Stimulated activated CD8-positive, alpha-beta memory T cell treated with anti-CD3 and anti-CD28 coated beads, Interleukin-4, amount 100 ng/mL, for 48 hours (primary cell): Measurements from ENCODE around the gene AATK.

Source experiments
- DNase-seq: peaks from one replicate; pipeline ENCODE4 v3.0.0-alpha.2; 2020

The AATK gene

DNA sequence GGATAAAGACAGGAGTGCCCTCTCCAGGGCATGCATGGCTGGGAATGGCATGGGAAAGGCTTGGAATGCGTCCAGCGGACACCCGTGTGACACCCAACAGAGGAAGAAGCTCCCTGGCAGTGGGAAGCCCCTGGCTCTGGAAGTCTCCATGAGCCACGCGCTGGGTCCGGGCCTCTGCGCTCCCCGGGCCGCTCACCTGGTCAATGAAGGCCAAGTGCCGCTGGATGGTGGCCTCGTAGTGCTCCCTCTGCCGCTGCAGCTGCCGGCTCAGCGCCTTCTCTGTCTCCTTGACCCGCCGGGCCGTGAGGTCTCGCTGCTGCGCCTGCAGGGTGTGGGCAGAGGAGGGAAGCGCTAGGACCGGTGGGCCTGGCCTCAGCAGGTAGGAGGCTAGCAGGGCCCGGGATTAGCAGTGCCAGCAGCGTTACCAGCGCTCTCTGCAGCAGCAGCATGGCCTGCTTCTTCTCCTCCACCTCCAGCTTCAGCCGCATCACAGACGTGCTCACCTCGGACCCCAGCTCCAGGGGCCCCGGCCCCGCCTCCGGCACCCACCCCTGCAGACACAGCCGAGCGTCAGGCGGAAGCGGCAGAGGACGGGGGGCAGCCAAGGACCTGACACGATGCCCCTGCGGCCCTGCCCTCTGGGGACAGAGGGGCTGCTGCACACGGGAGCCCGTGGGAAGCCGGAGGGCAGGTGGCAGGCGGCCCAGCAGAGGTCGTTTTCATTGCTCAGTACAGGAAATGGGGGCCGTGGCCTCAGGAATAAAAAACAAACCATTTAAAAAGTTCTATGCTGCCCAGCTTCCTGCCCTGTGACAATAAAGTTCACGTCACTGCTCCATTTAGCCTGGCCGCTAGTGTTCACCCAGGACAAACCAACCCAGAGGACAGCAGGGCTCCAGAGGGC is 30.7 kb upstream of the AATK start:
- no peak for DNase-seq

DNA sequence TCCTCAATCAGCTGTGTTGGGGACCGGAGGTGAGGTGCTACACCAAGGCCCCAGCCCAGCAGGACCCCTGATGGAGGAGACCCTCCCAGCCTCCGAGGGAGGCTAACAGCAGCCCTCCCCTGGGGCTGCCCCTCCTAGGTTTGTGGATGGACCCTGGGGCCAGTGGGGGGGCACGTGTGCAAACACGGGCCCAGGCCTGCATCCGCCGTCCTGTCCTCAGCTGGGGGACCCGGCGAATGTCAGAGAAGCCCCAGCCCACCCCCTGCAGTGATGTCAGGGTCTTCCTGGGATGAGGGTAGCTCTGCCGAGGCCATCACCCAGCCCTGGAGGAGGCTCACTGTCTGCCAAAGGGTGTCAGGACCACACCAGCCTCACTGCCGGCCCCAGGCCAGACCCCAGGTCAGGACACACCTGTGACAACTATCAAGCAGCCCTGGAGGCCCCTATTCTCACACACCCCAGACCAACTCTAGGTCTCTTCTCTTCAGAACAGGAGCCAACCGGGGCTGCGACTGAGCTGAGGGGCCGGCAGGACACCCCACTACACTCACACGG is 30.0 kb upstream of the AATK start:
- DNase-seq = no peak

DNA sequence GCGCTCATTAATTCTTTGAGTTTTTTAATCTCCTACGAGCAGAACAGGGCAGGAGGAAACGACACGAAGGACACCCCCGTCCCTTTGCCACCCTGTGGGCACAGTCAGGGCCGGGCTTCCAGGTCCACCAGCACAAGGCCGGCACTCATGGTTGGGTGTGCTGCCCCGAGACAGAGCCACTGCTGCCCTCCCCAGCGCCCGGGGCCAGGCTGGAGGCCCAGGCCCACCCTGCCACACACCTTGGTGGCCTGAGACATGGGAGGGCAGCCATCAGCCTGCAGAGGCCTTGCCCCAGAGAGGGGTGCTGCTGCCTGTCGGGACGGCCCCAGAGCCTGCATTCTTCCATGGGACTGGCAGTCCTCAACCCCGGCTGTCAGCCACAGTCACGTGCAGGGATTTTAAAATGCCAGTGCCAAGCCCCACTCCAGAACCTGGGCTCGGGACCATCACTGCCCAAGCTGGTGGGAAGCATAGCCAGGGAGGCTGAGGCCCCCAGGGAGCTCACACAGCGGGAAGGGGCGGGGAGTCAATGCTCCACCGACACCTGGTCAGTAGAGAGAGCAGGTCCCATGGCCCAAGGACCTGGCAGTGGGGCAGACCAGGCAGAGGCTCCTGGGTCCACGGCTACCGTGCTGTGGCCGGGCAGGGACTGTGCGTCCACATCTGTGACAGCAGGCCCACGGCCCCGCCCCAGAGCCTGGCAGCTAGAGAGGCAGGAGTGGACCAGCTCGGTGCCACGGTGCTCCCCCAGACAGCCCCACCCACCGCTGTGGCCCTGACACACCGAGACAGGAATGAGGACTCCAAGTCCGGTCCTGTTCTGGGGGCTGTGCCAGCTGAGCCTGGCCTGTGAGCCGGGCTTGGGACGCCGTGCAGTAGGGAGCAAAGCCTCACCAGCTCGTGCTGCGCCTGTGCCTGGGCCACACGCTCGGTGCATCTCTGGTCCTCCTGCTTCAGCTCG is 29.2 kb upstream of the AATK start:
- DNase-seq = no peak

DNA sequence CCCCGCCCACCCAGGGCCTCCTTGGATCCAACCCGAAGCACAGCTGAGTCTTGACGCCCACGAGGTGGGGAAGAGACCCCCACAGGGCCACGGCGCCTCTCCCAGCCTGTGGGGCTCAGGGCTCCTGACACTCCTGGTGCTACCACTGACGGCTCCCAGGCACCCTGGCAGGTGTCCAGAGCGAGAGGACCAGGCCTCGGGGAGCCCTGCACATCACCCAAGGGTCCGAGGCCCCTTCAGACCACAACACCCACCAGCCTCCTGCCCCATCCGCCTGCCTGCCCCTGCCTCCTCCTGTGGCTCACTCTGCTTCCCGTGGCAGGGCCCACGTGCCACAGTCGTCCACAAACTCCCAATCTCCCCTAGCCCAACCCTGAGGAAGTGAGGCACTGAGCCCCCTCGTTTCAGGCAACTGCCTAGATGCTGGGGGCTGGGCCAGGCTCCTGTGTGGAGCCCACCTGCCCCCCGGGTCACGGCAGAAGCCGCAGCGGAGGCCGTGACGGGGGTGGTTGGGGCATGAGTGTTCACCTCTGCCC is 28.3 kb upstream of the AATK start:
- DNase-seq = no peak

DNA sequence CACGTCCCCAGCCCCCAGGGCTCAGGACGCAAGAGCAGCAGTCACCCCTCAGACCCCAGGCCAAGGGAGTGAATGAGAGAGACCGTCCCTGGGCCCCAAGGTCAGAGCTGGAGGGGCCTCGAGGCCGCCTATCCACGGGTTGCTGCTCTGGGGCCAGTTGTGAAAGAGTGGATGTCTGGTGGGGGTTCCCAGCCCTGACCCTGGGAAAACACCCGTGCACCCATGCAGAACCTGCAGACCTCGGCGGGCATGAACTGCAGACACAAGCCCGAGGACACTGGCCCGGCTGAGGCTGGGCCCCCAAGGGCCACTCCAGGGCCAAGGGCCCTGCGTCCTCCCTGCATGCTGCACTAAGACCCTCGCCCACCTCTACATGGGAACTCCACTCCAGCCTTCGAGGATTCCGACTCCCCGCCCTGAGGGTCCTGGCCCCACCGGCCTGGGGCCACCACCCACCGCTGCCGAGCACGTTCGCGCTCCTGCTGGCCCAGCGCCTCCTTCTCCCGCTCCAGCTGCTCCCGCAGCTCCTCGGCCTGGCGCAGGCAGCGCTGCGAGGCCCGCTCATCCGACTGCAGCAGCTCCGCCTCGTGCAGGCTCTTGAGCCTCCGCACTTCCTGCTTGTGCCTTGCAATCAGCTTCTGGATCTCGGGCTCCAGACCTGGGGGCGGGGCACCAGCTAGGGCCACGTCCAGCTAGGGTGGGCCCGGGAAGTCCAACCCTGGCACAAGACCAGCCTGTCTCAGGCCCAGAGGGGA is 27.6 kb upstream of the AATK start:
- no peak for DNase-seq

DNA sequence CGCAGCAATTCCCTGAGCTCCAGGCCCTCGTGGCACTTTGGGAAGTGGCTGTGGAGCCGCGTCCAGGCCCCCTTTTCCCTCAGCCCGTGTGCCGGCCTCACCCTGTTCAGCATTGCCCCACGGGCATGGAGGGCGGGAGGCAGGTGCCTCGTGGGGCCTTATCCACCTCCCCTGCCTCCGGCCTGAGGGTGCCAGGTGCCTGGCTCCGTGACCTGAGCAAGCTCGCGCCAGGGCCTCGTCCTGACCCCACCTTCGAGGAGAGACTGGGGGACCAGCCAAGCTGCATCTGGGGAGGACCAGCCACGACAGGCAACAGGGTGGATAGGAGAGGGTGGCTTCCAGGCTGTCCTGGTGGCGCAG is 27.0 kb upstream of the AATK start:
- DNase-seq = no peak

DNA sequence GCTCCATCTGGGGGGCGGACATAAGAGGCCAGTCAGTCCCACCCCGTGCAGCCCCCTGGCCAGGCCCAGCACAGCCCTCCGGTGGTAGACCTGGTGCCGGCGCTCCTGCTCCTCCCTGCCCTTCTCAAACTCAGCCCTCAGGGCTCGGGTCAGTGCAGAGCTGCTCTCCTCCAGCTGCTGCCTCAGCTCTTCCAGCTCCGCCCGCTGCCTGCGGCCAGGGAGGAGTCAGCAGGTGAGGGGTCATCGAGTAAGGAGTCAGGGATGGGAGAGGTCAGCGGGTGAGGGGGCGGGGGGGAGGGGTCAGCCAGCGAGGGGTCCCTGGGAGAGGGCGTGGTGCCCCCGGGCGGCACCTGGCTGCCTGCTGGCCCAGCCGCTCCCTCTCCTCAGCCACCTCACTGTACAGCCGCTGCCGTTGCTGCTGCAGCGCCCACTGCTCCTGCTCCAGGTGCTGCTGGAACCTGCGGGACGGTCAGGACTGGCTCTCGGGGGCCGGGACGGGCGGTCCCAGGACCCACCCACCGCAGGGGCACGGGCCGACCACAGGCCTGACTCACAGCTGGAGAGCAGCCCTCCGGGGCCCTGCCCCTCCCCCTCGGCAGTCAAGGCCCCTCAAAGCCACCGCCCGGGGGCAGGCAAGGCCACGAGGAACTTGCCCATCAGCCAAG is 26.5 kb upstream of the AATK start:
- no peak for DNase-seq

DNA sequence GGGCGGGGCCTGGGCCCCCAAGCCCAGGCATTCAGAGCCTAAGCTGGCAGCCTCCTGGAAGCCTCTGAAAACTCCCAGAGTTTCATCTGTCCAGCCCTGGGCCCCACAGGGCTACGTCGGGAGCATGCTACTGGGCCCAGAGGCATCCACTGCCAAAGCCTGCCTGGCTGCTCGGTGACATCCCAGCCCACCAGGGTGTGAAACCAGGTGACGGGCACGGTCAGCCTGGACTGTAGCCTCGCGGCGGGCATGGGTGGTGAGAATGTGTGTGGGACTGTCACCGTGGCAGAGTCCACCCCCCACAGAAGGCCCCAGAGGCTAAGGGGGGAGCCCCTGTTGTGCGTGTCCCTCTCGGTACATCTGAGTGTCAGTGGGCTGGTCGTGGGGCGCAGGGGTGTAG is 25.6 kb upstream of the AATK start:
- DNase-seq = no peak

DNA sequence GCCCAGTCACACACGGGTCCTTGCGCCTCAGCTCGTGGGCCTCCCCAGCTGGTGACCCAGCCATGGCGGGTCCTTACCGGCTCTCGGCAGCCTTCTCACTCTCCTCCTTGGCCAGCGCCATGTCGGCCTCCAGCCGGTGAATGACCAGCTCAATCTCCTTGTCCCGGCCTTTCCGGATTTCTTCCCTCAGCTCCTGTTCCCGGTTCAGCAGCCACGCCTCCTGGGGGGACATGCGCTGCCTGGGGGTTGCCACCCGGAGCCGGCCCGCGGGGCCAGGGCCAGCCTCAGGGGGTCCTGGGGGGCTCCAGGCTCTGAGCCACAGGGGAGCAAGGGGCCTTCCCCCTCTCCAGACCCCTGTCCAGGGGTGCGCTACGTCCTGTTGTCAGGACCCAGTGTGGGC is 25.1 kb upstream of the AATK start:
- no peak for DNase-seq

DNA sequence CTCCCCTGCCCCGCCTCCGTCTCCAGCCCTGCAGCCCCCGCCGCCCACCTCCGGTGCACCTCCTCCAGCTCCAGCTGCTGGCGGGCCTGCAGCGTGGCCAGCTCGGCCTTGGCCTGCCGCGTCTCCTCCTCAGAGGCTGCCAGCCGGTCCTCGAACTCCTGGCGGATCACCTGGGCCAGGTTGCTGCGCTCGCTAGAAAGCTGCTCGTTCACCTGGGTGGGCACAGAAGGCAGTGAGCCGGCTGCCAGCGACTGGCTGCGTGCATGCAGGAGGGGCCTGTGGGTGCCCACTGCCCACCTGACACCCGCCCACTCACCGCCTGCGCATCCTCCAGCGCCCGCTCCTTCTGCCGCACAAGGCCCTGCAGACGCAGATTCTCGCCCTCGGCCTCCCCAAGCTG is 24.6 kb upstream of the AATK start:
- DNase-seq = no peak

DNA sequence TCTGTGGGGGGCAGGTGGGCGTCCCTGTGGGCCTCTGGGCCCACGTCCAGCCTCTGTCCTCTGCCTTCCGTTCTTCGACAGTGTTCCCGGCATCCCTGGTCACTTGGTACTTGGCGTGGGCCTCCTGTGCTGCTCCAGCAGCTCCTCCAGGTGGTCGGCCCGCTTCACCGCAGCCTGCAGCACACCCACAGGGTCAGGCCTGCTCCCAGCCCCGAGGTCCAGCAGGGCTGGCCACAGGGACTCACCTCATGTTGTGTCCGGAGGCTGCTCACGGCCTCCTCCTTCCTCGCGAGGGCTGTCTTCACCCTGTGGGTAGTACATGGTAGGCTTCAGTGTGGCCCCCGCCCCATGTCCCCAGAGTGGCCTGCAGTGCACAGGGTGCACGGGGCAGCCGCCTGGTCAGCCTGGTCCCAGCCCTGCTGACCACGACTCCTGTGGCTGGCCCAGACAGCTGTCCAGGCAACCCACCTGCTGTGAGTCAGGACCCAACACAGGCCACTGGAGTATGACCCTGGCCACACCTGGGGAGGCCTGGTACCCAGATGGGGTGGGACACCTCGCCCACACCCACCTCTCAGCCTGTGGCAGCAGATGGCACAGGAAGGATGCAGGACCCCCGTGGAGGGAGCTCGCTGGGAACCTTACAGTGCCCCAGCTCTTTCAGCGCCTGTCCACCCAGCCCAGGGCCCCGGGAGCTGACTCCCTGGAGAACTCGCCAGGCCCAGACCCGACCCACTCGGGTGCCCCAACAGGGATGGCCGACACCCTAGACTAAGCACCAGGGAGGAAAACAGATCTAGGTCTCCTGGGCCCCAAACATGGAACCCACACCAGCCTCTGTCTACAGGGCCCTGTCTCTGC is 23.9 kb upstream of the AATK start:
- DNase-seq = no peak

DNA sequence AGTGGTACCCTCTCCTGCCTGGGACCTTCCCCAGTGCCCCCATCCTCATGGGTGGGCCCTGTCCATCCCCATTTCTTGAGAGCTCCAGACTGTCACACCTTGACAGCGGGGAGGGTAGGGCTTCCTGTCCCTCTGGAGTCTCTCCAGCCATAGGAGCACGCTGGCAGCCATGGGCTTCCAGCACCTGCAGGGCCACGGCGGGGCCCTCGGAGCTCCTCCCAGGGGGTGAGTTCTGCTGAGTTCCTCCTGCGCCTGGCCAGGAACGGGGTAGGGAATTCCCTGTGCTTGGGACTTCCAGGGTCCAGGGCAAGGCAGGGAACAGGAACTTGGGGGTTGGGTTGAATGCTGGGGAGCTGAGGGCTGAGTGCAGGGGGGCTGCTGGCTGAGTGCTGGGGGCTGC is 23.0 kb upstream of the AATK start:
- no peak for DNase-seq

DNA sequence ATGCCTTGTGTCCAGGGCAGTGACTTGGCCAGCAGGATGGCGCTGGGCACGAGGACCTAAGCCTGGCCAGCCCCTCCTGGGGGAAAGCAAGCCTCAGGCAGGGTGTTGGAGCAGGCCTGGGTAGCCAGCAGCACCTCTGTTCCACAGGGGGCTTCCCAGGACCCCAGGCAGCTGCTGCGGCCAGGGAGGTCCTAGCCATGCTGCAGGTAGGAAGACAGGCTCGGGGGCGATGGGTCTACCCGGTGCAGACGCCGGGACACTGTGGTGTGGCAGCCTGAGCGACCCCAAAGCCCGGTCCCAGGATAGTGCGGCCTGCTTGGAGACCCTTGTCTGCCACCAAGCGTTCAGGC is 22.4 kb upstream of the AATK start:
- DNase-seq = no peak

DNA sequence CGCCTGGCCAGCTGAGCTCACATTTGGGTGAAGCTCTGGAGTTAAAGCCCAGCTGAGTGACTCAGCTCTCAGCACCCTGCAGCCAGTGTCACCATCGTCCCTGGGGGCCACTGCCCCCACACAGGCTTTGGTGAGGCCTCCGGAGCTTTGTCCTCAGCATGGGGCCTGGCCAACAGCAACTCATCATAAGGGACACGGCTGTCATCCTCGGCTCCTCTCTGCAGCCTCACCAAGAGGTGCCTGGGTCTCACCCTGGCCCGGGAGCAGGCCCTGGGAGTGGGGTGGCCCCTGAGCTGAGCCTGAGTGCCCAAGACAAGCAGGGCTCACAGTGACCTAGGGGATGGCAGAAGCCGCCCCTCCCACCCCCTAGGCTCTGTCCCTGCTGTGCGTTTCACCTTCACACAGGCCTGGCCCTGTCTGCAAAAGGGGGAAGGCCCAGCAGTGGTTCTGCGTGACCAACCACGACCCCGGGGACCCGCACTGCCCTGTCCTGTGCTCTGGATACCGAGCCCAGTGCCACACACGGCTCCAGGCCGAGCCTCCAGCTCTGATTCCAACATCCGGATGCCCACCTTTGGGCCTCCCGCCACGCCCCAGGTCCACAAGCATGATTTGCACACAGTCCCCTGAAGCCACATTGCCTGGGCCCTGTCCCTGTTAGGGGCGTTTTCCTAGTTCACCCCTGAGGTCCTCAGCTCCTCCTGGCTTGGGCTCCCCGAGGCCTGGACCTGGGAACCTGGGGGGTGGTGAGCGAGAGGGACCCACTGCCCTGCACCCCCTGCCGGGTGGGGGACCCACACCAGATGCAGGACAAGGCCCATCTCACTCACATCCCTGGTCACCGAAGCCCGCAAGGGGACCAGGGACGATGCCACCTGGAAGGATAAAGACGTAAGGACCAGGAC is 21.8 kb upstream of the AATK start:
- DNase-seq = no peak

DNA sequence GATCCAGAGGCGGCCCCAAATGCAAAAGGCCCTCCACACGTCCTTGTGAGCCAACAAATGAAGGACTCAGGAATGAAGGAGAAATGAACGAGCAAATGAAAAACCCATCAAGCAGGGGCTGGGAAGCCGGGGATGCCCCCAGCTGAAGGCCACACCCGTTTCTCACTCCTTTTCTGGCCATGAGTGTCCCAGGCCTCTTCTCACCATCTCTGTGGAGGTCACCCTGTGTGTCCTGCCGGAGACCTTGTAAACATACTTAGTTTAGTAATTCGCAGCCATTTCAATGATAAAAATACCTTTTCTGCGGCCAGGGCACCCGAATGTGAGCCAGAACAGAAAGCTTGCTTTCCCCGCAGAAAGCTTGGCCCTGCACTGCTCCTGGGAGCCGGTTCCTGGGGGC is 21.1 kb upstream of the AATK start:
- DNase-seq = no peak

DNA sequence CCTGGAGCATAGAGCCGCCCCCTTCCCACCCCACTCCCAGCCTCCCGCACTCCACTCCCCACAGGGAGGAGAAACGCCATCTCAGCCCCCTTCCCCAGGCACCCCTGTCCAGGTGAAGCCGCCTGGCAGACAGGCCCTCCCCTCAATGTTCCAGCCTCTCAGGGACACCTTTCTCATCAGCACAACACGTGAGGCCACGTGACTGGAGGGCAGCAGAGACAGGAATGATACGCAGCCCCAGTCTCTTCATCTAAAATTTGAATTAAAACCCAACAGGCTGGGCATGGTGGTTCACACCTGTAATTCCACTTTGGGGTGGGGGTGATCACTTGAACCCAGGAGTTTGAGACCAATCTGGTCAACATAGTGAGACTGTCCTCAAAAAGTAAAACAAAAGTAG is 20.2 kb upstream of the AATK start:
- DNase-seq = no peak

DNA sequence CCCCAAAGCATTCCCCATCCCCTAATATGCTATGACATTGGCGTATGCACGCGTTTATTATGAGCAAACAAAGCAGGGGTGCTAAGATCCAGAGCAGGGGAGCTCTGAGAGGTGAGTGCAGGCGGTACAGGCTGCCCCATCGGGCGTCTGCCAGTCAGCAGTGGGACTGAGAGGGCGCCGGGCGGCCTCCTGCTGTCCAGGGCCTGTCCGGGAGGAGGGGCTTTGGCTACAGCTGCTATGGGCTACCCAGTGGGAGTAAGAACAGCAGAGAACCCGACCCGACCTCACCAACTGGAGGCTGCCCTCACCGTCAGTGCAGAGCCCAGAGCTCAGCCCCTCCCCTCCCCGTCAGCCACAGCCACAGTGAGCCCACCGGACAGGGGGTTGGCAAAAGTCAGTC is 18.5 kb upstream of the AATK start:
- DNase-seq = no peak

DNA sequence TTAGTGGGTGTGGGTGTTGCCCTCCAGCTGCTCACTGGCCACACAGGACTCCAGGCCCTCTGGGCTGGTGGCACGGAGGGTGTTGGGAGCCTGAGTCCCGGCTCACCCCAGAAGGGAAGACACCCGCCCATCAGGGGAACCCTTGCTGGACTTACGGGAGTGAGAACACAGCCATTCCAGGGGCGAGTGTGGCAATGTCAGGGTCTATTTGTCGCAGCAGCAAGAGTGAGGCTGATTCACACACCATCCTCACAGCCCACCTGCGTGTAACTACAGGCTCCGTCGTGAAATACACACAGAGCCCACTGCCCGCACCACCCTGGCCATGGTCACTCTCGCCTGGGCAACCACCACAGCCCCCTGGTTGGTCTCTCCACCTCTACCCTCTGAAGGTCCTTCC is 17.8 kb upstream of the AATK start:
- no peak for DNase-seq

DNA sequence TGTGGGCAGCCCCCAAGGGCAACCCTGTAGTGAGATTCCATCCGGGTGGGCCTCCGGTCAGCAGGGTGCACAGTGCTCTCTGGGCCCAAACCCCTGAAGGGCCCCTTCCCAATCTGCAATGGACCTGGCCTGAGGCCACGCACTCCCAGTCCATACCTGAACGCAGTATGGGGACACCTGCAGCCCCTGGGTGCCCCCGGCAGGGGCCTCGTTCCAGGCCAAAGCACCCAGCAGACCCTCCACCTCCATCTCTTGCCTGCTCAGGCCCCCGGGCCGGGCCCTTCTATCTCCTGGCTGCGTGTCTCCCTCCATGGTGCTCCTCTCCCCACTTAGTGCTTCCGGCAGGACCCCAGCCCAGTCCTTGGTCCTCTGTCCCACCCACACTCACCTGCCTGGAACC is 17.3 kb upstream of the AATK start:
- DNase-seq = no peak

DNA sequence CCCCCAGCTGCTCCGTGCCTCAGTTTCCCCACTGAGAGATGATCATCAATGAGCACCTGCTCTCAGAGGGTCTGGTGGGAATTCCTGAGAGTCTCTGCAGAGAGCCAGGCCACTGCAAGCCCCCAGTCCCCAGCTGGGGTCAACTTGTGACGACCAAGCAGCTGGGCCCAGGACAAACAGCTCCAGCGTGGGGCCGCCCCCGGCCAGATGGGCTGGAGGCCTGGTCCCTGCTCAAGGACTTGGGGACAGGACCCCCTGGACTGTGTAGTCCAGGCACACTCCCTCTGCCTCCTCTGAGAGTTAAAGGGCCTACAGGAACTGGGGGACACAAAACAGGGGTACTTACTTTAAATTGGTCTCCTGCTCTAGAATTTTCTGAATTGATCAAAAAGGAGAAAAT is 16.6 kb upstream of the AATK start:
- no peak for DNase-seq
